DOHH2 (cell line): Measurements from ENCODE around the gene TMEM72.

ENCODE experiments used
- H3F3A ChIP-seq: fragments of 200-600 bp; sonication (generic), shearing (Covaris generic); 2 replicates; pipeline ENCODE4 v1.6.0; 2016; ENCODE audit warnings: antibody characterized with exemption, mild to moderate bottlenecking; ENCODE audit not compliant: control insufficient read depth, insufficient read depth
- H3K27ac ChIP-seq: fragments of 200-600 bp; sonication (generic); 2 replicates; pipeline ENCODE4 v1.5.1; 2014; ENCODE audit warnings: low read depth, mild to moderate bottlenecking, low read length, moderate library complexity
- H3K27me3 ChIP-seq: fragments of 200-600 bp; sonication (generic); 2 replicates; pipeline ENCODE4 v1.6.1; 2014; ENCODE audit warnings: mild to moderate bottlenecking, low read length, mixed read lengths; ENCODE audit not compliant: control insufficient read depth
- H3K36me3 ChIP-seq: fragments of 200-600 bp; sonication (generic); 2 replicates; pipeline ENCODE4 v1.6.1; 2014; ENCODE audit warnings: mild to moderate bottlenecking, low read length, moderate library complexity, mixed read lengths; ENCODE audit not compliant: control insufficient read depth
- H3K4me1 ChIP-seq: fragments of 200-600 bp; sonication (generic); 2 replicates; pipeline ENCODE4 v1.6.1; 2014; ENCODE audit warnings: mild to moderate bottlenecking, low read length, mixed read lengths; ENCODE audit not compliant: control insufficient read depth
- H3K4me2 ChIP-seq: fragments of 200-600 bp; sonication (generic); 2 replicates; pipeline ENCODE4 v1.6.0; 2014; ENCODE audit warnings: mild to moderate bottlenecking, low read length, moderate library complexity
- H3K4me3 ChIP-seq: fragments of 200-600 bp; sonication (generic); 2 replicates; pipeline ENCODE4 v1.5.1; 2014; ENCODE audit warnings: mild to moderate bottlenecking, low read length, mixed read lengths
- H3K79me2 ChIP-seq: fragments of 200-600 bp; sonication (generic); 2 replicates; pipeline ENCODE4 v1.6.1; 2014; ENCODE audit warnings: mild to moderate bottlenecking, low read length, mixed read lengths; ENCODE audit not compliant: control insufficient read depth
- H3K9me2 ChIP-seq: fragments of 200-600 bp; sonication (generic); replicated peaks from 2 replicates; pipeline ENCODE4 v1.6.1; 2014; ENCODE audit warnings: mild to moderate bottlenecking, low read length, mixed read lengths; ENCODE audit not compliant: control insufficient read depth
- H3K9me3 ChIP-seq: fragments of 200-600 bp; sonication (generic); 2 replicates; pipeline ENCODE4 v1.6.1; 2014; ENCODE audit warnings: antibody characterized with exemption, low read length, mixed read lengths; ENCODE audit not compliant: control insufficient read depth, insufficient read depth
- H4K20me1 ChIP-seq: fragments of 200-600 bp; sonication (generic); 2 replicates; pipeline ENCODE4 v1.6.0; 2014; ENCODE audit warnings: low read depth, mild to moderate bottlenecking, antibody characterized with exemption, low read length, moderate library complexity; ENCODE audit not compliant: control insufficient read depth, insufficient read depth
- CTCF ChIP-seq: fragments of 200-600 bp; sonication (generic); IDR thresholded peaks from one replicate; pipeline ENCODE4 v1.5.1; 2014; ENCODE audit warnings: antibody characterized with exemption, mild to moderate bottlenecking, low read depth, low read length; ENCODE audit not compliant: poor library complexity, severe bottlenecking
- EZH2phosphoT487 ChIP-seq: fragments of 200-600 bp; sonication (generic); IDR thresholded peaks from 2 replicates; pipeline ENCODE4 v1.6.1; 2017; ENCODE audit warnings: borderline replicate concordance, mild to moderate bottlenecking, antibody characterized with exemption, low read length, moderate library complexity, mixed read lengths

The TMEM72 gene

GRCh38 chr10:44932517-44933450 is 21.6 kb downstream of the TMEM72 start:
- Histone ChIP-seq H3F3A (no peaks in the 10 kb centered on the region), H3K79me2 (no peaks in the 10 kb centered on the region), H3K27ac (no peak overlapping the region), H4K20me1 (no peaks in the 10 kb centered on the region), H3K9me3 (no peaks in the 10 kb centered on the region), H3K4me2 (no peak overlapping the region), H3K36me3 (no peaks in the 10 kb centered on the region), H3K9me2 (no peaks in the 10 kb centered on the region), H3K4me3 (no peak overlapping the region), H3K4me1 (peaks cover 9% of the 10 kb centered on the region), H3K27me3 (no peaks in the 10 kb centered on the region)
- peak; percentile 98 for TF ChIP-seq CTCF
- no peak for TF ChIP-seq EZH2phosphoT487

- H4K20me1 ChIP-seq: no peaks in the 10 kb centered on the region
- H3K27me3 ChIP-seq: no peaks in the 10 kb centered on the region
- H3K79me2 ChIP-seq: no peaks in the 10 kb centered on the region
- H3K27ac ChIP-seq: no peak overlapping the region
- no peak overlapping the region for H3K4me3 ChIP-seq
- no peaks in the 10 kb centered on the region for H3F3A ChIP-seq
- no peaks in the 10 kb centered on the region for H3K9me3 ChIP-seq
- no peaks in the 10 kb centered on the region for H3K36me3 ChIP-seq
- H3K4me1 ChIP-seq: peaks cover 9% of the 10 kb centered on the region
- H3K9me2 ChIP-seq: no peaks in the 10 kb centered on the region
- TF ChIP-seq CTCF (no peak), EZH2phosphoT487 (no peak)
- H3K4me2 ChIP-seq: no peak overlapping the region
Measured at GRCh38 chr10:44933451-44934321, 22.5 kb downstream of the TMEM72 start.

GRCh38 chr10:44934416-44935200 is 23.5 kb downstream of the TMEM72 start:
- no peak overlapping the region for H3K27ac ChIP-seq
- H3K79me2 ChIP-seq: no peaks in the 10 kb centered on the region

More at GRCh38 chr10:44934416-44935200, 23.5 kb downstream of the TMEM72 start:
- no peak overlapping the region for H3K4me2 ChIP-seq
- no peak for TF ChIP-seq CTCF
- no peak for TF ChIP-seq EZH2phosphoT487
- H3K4me3 ChIP-seq: no peak overlapping the region
- H3K36me3 ChIP-seq: no peaks in the 10 kb centered on the region
- H4K20me1 ChIP-seq: no peaks in the 10 kb centered on the region
- no peaks in the 10 kb centered on the region for H3K27me3 ChIP-seq
- no peaks in the 10 kb centered on the region for H3F3A ChIP-seq
- no peaks in the 10 kb centered on the region for H3K9me2 ChIP-seq
- H3K9me3 ChIP-seq: no peaks in the 10 kb centered on the region
- H3K4me1 ChIP-seq: peaks cover 9% of the 10 kb centered on the region
